Calu3 (cell line): Measurements from ENCODE around the gene LUC7L2. TPM values are rescaled to one million over a fixed set of nuclear protein-coding genes. Genes with fewer than 3 reads are reported as not detected.

ENCODE experiments used
- BruUV-seq: library from RNA; stranded (reverse); fragments of 400-500 nt; replicated peaks from 2 replicates; lab custom pipeline; 2021; lab: Mats Ljungman, UMichigan
- CTCF ChIA-PET: fragments of 300-600 bp; sonication (Branson Sonifier 250); formaldehyde crosslinking; loops from one replicate; lab custom pipeline; 2022; ENCODE audit warnings: antibody characterized with exemption; lab: Charles Lee
- DNase-seq: peaks from one replicate; pipeline ENCODE4 v3.0.0; 2022
- H3K27ac Mint-ChIP-seq: one replicate; pipeline ENCODE4 v1.8.0; 2022; ENCODE audit warnings: mixed read lengths; ENCODE audit not compliant: unreplicated experiment
- H3K27me3 Mint-ChIP-seq: one replicate; pipeline ENCODE4 v1.8.0; 2022; ENCODE audit warnings: mixed read lengths; ENCODE audit not compliant: unreplicated experiment
- H3K36me3 Mint-ChIP-seq: one replicate; pipeline ENCODE4 v1.8.0; 2022; ENCODE audit warnings: mild to moderate bottlenecking, moderate library complexity, mixed read lengths; ENCODE audit not compliant: insufficient read depth, unreplicated experiment
- H3K4me1 Mint-ChIP-seq: one replicate; pipeline ENCODE4 v1.8.0; 2022; ENCODE audit warnings: mild to moderate bottlenecking, low read depth, mixed read lengths; ENCODE audit not compliant: unreplicated experiment
- H3K4me3 Mint-ChIP-seq: one replicate; pipeline ENCODE4 v1.8.0; 2022; ENCODE audit warnings: mild to moderate bottlenecking, low read depth, moderate library complexity, mixed read lengths; ENCODE audit not compliant: unreplicated experiment
- H3K9me3 Mint-ChIP-seq: one replicate; pipeline ENCODE4 v1.8.0; 2022; ENCODE audit warnings: low read depth, mixed read lengths; ENCODE audit not compliant: unreplicated experiment
- CTCF ChIP-seq: fragments of 200-600 bp; IDR thresholded peaks from one replicate; pipeline ENCODE4 v1.8.0; 2022; ENCODE audit warnings: antibody characterized with exemption; ENCODE audit not compliant: unreplicated experiment
- intact Hi-C: fragments of 100-400 bp; cut with micrococcal nuclease; formaldehyde crosslinking; loops from one replicate; pipeline ENCODE4 v1.10.0; 2022; ENCODE audit not compliant: unreplicated experiment
- total RNA-seq: library from RNA; stranded (reverse); gene quantifications from 2 replicates; pipeline ENCODE4 v1.2.3, GENCODE V29; 2022

LUC7L2 gene
- total RNA-seq, 1 experiment from 2014 or later, result 88.8 TPM

GRCh38 chr7:139382439-139382838, 22.7 kb downstream of the LUC7L2 start:
- Mint-ChIP-seq H3K4me1 (no peaks in the 10 kb centered on the region), H3K4me3 (no peak overlapping the region), H3K9me3 (no peaks in the 10 kb centered on the region), H3K27me3 (no peaks in the 10 kb centered on the region), H3K27ac (no peak overlapping the region), H3K36me3 (peaks cover 54% of the 10 kb centered on the region)
- CTCF ChIA-PET, result no interaction called here
- DNase-seq, result no peak
- no TSS peak for BruUV-seq
- TF ChIP-seq CTCF, result no peak
- intact Hi-C loops, result no loop called here

- CTCF ChIA-PET, result no interaction called here
- no TSS peak for BruUV-seq
- peaks cover 46% of the 10 kb centered on the region for H3K36me3 Mint-ChIP-seq
Measured at GRCh38 chr7:139384611-139385010, 24.9 kb downstream of the LUC7L2 start.

GRCh38 chr7:139387594-139387993, 27.9 kb downstream of the LUC7L2 start:
- no TSS peak for BruUV-seq
- H3K27me3 Mint-ChIP-seq, result no peaks in the 10 kb centered on the region
- no peak for DNase-seq
- intact Hi-C loops, result no loop called here
- H3K36me3 Mint-ChIP-seq, result peaks cover 31% of the 10 kb centered on the region
- H3K9me3 Mint-ChIP-seq, result no peaks in the 10 kb centered on the region
- H3K27ac Mint-ChIP-seq, result peak overlapping the region; percentile 11
- no peak for TF ChIP-seq CTCF
- CTCF ChIA-PET, result no interaction called here
- no peak overlapping the region for H3K4me3 Mint-ChIP-seq
- peaks cover 9% of the 10 kb centered on the region for H3K4me1 Mint-ChIP-seq

More at GRCh38 chr7:139384611-139385010, 24.9 kb downstream of the LUC7L2 start:
- Mint-ChIP-seq H3K4me3 (no peak overlapping the region), H3K27ac (no peak overlapping the region), H3K27me3 (no peaks in the 10 kb centered on the region), H3K4me1 (peaks cover 8% of the 10 kb centered on the region), H3K9me3 (no peaks in the 10 kb centered on the region)
- intact Hi-C loops, result no loop called here
- TF ChIP-seq CTCF, result no peak
- DNase-seq, result no peak

GRCh38 chr7:139389091-139389490, 29.4 kb downstream of the LUC7L2 start:
- no peak for DNase-seq
- intact Hi-C loops, result no loop called here
- no peak overlapping the region for H3K4me3 Mint-ChIP-seq
- H3K27ac Mint-ChIP-seq, result peak overlapping the region; percentile 4
- no peaks in the 10 kb centered on the region for H3K27me3 Mint-ChIP-seq
- no peaks in the 10 kb centered on the region for H3K9me3 Mint-ChIP-seq
- H3K36me3 Mint-ChIP-seq, result peaks cover 27% of the 10 kb centered on the region
- TF ChIP-seq CTCF, result no peak
- CTCF ChIA-PET, result no interaction called here
- no TSS peak for BruUV-seq
- peaks cover 9% of the 10 kb centered on the region for H3K4me1 Mint-ChIP-seq
